Epithelial cell of proximal tubule (primary cell): Measurements from ENCODE around the gene SPTBN5. TPM values are rescaled to one million over a fixed set of nuclear protein-coding genes. Genes with fewer than 3 reads are reported as not detected.

Source experiments
- DNase-seq: peaks from one replicate; pipeline ENCODE4 v3.0.0-alpha.2; 2011; ENCODE audit warnings: low read depth
- H3K4me3 ChIP-seq: 2 replicates; pipeline ENCODE4 v1.5.1; 2011; ENCODE audit warnings: low read depth, mild to moderate bottlenecking, low read length
- total RNA-seq: library from RNA; depleted of rRNA; stranded (reverse); fragments of >200 nt; gene quantifications from 2 replicates; pipeline ENCODE4 v1.2.3, GENCODE V29; 2015
- TF ChIP-seq, protein P1 (sequence below): conservative IDR thresholded peaks from 2 replicates; pipeline ENCODE4 v1.5.1; 2012; ENCODE audit warnings: low read depth, mild to moderate bottlenecking, low read length

SPTBN5 gene
- total RNA-seq, 1 donor from 2014 or later, result 0.63 TPM

DNA sequence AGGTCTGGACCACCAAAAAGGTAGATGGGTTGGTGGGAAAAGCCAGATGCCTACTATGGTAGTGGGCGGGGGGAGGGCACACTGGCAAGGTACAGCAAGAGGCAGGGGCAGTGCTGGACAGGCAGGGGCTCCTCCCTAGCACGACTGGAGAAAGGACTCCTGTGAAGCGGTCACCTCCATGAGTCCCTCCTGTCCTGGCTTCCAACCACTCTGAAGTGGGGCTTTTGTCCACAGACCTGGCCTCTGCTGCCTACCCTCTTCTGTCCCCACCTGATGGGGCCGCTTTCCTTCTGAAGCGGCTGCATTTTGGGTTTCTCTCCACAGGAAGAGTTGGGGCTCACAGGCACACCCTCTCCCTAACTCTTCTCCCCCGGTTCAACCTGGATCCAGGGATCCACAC lies 2.7 kb upstream of the SPTBN5 start:
- no peak for DNase-seq
- H3K4me3 ChIP-seq, result no peak overlapping the region
- TF ChIP-seq, protein P1, sequence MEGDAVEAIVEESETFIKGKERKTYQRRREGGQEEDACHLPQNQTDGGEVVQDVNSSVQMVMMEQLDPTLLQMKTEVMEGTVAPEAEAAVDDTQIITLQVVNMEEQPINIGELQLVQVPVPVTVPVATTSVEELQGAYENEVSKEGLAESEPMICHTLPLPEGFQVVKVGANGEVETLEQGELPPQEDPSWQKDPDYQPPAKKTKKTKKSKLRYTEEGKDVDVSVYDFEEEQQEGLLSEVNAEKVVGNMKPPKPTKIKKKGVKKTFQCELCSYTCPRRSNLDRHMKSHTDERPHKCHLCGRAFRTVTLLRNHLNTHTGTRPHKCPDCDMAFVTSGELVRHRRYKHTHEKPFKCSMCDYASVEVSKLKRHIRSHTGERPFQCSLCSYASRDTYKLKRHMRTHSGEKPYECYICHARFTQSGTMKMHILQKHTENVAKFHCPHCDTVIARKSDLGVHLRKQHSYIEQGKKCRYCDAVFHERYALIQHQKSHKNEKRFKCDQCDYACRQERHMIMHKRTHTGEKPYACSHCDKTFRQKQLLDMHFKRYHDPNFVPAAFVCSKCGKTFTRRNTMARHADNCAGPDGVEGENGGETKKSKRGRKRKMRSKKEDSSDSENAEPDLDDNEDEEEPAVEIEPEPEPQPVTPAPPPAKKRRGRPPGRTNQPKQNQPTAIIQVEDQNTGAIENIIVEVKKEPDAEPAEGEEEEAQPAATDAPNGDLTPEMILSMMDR, result no peak

DNA sequence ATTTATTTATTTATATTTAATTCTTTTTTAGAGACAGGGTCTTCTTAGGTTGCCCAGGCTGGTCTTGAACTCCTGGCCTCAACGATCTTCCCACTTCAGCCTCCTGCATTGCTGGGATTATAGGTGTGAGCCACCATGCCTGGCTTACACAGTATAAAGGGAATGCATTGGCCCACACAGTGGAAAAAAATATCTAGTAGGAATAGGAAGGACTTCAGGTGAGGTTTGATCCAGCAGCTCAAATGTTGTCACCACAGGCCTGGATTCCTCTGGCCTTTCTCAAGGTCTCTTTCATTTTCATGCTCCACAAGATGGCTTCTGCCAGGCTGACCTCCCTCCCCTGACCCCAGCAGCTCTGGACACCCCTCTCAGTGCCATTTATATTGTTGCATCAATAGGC lies 2.1 kb upstream of the SPTBN5 start:
- TF ChIP-seq, protein P1, result no peak
- H3K4me3 ChIP-seq, result no peak overlapping the region

DNA sequence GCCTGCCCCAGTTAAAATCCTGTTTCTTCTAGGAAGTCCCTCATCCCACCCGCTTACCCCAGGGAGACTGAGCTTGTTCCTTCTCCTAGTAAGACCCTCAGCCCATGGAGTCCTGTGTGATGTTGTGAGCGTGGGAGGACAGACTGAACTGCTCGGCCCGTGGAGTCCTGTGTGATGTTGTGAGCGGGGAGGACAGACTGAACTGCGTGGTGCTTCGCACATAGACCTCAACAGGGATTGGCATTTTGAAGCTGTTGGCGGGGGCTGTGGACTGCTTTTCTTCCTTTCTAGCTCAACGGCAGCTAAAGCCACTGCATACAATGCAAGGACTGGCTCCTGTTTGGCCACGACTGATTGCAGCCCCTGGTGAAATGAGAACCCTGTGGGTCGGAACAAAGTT lies 1.6 kb upstream of the SPTBN5 start:
- TF ChIP-seq, protein P1, result no peak
- H3K4me3 ChIP-seq, result no peak overlapping the region
- no peak for DNase-seq

More for the DNA sequence above, 2.1 kb upstream of the SPTBN5 start:
- DNase-seq, result no peak

DNA sequence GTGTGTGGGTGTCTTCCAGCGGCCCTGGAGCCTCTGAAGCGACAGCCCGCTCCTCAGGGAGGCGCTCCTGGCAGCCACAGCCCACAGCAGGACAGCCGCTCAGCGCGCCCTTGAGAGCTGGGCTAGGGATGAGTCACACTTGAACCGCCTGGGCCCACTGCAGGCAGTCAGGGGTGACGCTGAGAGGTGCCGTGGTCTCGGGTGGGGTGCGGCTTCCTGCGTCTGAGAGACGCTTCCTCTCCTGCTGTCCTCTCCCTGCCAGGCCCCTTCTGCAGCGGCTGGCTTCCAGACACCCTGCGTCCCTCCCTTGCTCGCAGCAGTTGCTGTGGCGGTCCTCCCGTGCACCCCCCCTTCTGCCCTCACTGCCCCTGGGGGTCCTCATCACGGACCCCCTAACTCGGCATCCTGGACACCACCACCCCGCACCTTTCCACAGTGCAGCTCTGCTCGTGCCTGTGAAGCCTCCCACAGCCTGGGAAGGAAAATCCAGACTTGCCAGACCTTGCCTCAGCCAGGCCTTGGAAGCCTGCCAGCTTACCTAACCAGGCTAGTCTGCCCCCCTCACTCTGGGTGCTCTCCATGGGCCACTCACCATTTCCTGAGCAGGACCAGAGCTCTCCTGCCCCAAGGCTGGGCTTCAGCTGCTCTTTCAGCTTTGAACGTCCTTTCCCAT lies 1.1 kb upstream of the SPTBN5 start:
- TF ChIP-seq, protein P1, result peak; percentile 28
- H3K4me3 ChIP-seq, result peak overlapping the region; percentile 7
- peak; percentile 30 for DNase-seq

DNA sequence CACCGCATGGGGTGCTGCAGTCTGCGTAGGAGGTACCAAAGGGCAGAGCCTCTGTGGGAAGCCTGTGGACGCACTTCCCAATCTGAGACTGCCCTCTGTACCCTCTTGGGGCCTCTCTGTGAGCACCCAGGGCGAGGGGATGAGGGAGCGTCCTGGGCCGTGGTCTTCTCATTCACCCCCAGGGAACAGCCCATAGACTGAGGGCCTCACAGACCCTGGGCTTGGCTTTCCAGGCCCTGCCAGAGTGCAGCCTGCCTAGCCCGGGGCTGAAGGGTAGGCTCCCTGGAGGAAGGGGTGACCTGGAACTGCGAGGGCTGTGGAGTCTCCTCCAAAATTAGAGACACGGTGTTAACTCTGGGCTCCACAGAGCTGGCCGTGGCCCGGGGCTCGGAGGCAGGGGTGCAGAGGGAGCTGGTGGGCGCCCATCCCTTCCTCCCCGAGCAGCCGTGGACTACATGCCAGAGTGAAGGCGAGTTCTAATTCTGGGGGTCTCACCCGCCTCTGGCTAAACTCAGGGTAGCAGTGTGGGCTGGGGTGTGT lies 468 bp upstream of the SPTBN5 start:
- H3K4me3 ChIP-seq, result no peak overlapping the region
- TF ChIP-seq, protein P1, result no peak
- DNase-seq, result no peak

DNA sequence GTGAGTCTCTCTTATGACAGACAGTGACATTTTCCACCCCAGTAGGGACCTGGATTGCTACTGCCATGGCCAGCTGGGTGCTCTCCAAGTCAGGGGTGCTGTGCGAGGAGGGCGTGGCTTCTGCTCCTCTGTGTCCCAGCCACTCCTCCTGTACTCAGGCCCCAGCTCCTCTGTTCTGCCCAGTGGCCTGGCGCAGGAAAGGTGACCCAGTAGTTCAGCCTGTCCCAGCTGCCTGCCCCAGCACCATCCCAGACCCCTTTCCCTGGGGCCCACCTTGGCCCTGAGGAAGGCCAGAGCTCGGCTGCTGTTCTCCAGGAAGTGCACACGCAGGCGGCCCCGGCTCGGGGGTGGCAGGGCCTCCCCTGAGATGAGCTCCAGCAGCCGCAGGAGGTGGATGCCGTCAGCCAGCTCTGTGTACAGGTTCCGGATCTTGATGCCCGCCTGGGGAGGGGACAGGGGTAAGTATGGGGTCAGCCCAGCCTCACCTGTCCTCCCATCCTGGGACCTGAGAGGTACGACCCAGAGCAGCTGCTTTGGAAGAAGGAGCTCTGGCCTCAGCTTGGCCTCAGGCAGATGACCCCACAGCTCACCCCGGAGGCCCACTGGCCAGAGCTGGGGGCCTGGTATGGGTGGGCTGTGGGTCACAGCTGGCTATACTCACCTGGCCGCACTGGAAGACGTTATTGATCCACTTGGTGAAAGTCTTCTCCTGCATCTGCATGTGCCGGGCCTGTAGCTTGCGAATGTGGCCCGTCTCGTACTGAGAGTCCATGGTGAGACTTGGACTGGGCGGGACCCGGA lies 1.0 kb downstream of the SPTBN5 start:
- no peak overlapping the region for H3K4me3 ChIP-seq
- TF ChIP-seq, protein P1, result no peak
- DNase-seq, result no peak
